Astrocyte (in vitro differentiated cells and primary cell): ENCODE results near the gene ETV6.

Experiments
- EZH2 ChIP-seq: IDR thresholded peaks from 2 replicates; pipeline ENCODE4 v1.6.1; 2012; ENCODE audit warnings: mild to moderate bottlenecking, low read length, inconsistent platforms; ENCODE audit not compliant: insufficient read depth
- TF ChIP-seq, protein P1 (sequence below): IDR thresholded peaks from 2 replicates; pipeline ENCODE4 v1.5.1; 2011; ENCODE audit warnings: low read depth, mild to moderate bottlenecking, inconsistent platforms, low read length, moderate library complexity; ENCODE audit not compliant: insufficient read depth

DNA sequence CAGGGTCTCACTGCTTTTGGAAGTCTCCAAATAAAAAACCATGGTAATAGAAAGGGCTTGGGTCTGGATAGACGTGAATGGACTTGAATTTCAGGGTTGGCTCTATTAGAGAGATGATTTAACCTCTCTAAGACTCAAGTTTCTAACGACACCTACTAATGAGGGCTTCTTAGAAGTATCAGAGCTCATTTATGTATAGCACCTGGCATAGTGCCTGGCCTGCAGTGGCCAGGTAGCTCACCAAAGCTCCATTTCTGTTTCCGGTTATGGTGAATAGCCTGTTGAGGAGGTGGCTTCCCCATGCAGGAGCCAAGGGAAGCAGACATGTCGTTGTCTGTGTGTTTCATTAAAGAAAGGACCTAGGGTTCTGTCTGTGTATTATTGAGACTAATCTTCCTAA lies 108.6 kb downstream of the ETV6 start:
- TF ChIP-seq, protein P1, sequence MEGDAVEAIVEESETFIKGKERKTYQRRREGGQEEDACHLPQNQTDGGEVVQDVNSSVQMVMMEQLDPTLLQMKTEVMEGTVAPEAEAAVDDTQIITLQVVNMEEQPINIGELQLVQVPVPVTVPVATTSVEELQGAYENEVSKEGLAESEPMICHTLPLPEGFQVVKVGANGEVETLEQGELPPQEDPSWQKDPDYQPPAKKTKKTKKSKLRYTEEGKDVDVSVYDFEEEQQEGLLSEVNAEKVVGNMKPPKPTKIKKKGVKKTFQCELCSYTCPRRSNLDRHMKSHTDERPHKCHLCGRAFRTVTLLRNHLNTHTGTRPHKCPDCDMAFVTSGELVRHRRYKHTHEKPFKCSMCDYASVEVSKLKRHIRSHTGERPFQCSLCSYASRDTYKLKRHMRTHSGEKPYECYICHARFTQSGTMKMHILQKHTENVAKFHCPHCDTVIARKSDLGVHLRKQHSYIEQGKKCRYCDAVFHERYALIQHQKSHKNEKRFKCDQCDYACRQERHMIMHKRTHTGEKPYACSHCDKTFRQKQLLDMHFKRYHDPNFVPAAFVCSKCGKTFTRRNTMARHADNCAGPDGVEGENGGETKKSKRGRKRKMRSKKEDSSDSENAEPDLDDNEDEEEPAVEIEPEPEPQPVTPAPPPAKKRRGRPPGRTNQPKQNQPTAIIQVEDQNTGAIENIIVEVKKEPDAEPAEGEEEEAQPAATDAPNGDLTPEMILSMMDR: no peak
- TF ChIP-seq EZH2: no peak
